Measurements from ENCODE around the gene S100A3. TPM values are rescaled to one million over a fixed set of nuclear protein-coding genes. Genes with fewer than 3 reads are reported as not detected.
"Not testable (repeated sequence)": the region's sequence is repeated elsewhere in the genome, so short reads cannot be mapped to it uniquely, and the experiment has no call there.

S100A3 gene
- total RNA-seq, 3 donors from 2014 or later = 0.44 to 2.6 (median 2.2) TPM

DNA sequence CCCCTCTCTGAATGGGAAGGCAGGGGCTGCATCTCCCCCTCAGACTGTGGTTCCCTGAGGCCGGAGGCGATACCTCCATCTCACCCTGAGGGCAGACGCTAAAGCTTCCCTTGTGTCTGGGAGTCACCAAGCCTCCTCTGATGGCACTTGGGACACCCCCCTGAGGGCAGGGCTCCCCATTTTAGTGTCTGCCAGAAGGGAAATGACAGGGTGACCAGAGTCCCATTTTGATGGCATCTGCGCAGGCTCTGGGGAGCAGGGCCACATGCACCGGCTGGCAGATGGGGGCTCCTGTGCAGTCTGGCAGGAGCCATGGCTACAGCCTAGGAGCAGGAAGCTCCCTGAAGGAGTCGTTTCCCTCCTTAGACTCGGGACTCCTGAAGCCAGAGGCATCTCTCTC lies 14.9 kb upstream of the S100A3 start:
- no peaks in the 10 kb centered on the region for H3K27me3 ChIP-seq
- H3K27ac ChIP-seq = peak overlapping the region in 1 of 2 donors; percentile 38
- H3K36me3 ChIP-seq = no peaks in the 10 kb centered on the region
- TF ChIP-seq, protein P1, sequence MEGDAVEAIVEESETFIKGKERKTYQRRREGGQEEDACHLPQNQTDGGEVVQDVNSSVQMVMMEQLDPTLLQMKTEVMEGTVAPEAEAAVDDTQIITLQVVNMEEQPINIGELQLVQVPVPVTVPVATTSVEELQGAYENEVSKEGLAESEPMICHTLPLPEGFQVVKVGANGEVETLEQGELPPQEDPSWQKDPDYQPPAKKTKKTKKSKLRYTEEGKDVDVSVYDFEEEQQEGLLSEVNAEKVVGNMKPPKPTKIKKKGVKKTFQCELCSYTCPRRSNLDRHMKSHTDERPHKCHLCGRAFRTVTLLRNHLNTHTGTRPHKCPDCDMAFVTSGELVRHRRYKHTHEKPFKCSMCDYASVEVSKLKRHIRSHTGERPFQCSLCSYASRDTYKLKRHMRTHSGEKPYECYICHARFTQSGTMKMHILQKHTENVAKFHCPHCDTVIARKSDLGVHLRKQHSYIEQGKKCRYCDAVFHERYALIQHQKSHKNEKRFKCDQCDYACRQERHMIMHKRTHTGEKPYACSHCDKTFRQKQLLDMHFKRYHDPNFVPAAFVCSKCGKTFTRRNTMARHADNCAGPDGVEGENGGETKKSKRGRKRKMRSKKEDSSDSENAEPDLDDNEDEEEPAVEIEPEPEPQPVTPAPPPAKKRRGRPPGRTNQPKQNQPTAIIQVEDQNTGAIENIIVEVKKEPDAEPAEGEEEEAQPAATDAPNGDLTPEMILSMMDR (IDR thresholded peaks at IDR 0.05) = no peak
- TF ChIP-seq POLR2A (IDR thresholded peaks at IDR 0.05) (no peak), POLR2AphosphoS5 (IDR thresholded peaks at IDR 0.05) (no peak)
- H3K9me3 ChIP-seq = no peaks in the 10 kb centered on the region
- intact Hi-C loops (cut with DNase I; ENCODE audit: low total_unique reads) = loop anchor here (2.0 kb wide), 1 partner anchor 33 kb away; no protein-coding TSS in a partner anchor
- H3K4me3 ChIP-seq = no peak overlapping the region
- H3K4me1 ChIP-seq = peaks cover 11 to 25% of the 10 kb centered on the region in 2 donors
- no peak for DNase-seq (ENCODE audit: low spot score in 2 of 2)

DNA sequence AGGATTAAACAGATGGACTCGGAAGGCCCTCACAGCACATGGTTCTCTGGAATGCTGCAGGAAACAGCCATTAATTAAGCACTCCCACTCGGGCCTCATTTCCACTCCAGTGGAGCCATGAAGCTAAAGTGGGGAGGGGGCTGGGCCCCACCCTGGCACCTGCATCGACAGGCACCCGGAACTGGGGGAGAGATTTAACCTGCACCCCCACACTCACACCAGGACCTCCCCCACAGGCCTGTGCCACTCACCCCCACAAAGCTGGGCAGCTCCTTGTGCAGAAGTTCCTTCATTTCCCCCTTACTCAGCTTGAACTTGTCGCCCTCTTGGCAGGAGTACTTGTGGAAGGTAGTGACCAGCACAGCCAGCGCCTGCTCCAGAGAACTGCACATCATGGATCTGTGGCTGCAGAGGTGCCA lies 14.4 kb upstream of the S100A3 start:
- Histone ChIP-seq H3K27me3 (no peaks in the 10 kb centered on the region), H3K4me1 (peaks cover 11 to 25% of the 10 kb centered on the region in 2 donors), H3K4me3 (no peak overlapping the region), H3K36me3 (no peaks in the 10 kb centered on the region), H3K27ac (no peak overlapping the region), H3K9me3 (no peaks in the 10 kb centered on the region)
- no peak for DNase-seq (ENCODE audit: low spot score in 2 of 2)
- intact Hi-C loops (cut with DNase I; ENCODE audit: low total_unique reads) = no loop called here
- TF ChIP-seq POLR2A (IDR thresholded peaks at IDR 0.05) (no peak), POLR2AphosphoS5 (IDR thresholded peaks at IDR 0.05) (no peak)
- TF ChIP-seq, protein P1 (IDR thresholded peaks at IDR 0.05) = no peak

DNA sequence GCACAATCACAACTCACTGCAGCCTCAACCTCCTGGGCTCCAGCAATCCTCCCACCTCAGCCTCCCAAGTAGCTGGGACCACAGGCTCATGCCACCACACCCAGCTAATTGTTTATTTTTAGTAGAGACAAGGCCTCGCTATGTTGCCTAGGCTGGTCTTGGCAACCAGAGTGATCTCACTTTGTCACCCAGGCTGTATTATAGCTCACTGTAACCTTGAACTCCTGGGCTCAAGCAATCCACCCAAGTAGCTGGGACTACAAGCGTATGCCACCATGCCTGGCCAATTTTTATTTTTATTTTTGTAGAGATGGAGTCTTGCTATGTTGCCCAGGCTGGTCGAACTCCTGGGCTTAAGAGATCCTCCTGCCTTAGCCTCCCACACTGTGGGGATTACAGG lies 13.0 kb upstream of the S100A3 start:
- H3K9me3 ChIP-seq; H3K27me3 ChIP-seq; H3K27ac ChIP-seq; intact Hi-C loops (cut with DNase I; ENCODE audit: low total_unique reads); H3K36me3 ChIP-seq; DNase-seq (ENCODE audit: low spot score in 2 of 2); H3K4me3 ChIP-seq: not testable (repeated sequence)
- peaks cover 11 to 12% of the 10 kb centered on the region in 2 donors for H3K4me1 ChIP-seq

DNA sequence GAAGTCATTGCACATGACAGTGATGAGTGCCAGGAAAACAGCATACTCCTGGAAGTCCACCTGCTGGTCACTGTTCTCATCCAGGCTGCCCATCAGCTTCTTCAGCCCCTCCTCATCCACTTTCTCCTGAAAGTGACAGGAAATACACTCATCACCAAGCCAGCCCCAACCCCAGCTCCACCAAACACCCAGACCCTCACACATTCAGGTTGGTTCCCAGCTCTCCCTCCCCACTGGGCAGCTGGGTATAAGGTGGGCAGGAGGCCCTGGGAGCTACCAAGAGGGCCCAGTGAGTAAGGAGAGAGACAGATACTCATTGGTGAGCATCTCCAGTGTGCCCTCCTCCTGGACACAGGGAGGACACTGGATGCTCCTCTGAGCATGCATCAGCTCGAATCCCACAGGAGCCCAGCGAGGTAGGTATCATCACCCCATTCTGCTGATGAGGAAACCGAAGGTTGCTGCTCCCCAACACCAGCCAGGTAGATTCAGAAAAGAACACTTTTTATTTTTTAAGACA lies 12.5 kb upstream of the S100A3 start:
- no peak overlapping the region for H3K27ac ChIP-seq
- peaks cover 8 to 11% of the 10 kb centered on the region in 2 donors for H3K4me1 ChIP-seq
- intact Hi-C loops (cut with DNase I; ENCODE audit: low total_unique reads) = no loop called here
- TF ChIP-seq POLR2A (IDR thresholded peaks at IDR 0.05) = no peak
- TF ChIP-seq, protein P1 (IDR thresholded peaks at IDR 0.05) = no peak
- TF ChIP-seq POLR2AphosphoS5 (IDR thresholded peaks at IDR 0.05) = no peak
- no peaks in the 10 kb centered on the region for H3K9me3 ChIP-seq
- H3K4me3 ChIP-seq = no peak overlapping the region
- DNase-seq (ENCODE audit: low spot score in 2 of 2) = no peak
- no peaks in the 10 kb centered on the region for H3K36me3 ChIP-seq
- no peaks in the 10 kb centered on the region for H3K27me3 ChIP-seq

DNA sequence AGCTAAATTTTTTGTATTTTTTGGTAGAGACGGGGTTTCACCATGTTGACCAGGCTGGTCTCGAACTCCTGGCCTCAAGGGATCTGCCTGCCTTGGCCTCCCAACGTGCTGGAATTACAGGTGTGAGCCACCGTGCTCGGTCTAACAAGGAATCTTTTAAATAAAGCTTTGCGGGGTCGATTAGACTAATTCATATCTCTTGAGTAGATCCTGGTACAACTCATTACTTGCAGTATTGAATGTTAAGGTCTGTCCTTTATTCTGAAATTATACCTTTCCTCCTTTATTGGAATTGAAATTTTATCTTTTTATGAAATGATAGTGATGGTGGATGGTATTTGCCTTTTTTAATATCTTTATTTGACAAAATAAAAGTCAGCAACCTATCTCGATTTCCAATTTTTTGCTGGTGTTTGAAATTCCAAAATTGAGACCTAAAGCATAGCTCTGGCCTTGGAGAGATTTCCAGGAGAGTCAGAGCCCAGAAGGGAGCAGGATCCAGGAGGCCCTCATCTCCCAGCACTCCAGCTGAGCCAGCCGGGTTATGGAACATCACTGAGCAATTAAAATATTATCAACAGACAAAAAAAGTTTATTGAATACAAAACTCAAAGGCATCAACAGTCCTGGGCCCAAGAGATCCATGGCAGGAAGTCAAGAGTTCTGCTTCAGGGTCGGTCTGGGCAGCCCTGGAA lies 11.9 kb upstream of the S100A3 start:
- Histone ChIP-seq H3K27ac (no peak overlapping the region), H3K9me3 (no peaks in the 10 kb centered on the region), H3K36me3 (no peaks in the 10 kb centered on the region), H3K27me3 (no peaks in the 10 kb centered on the region), H3K4me3 (no peak overlapping the region), H3K4me1 (peaks cover 7% of the 10 kb centered on the region in 2 donors)
- DNase-seq (ENCODE audit: low spot score in 2 of 2) = no peak
- intact Hi-C loops (cut with DNase I; ENCODE audit: low total_unique reads) = no loop called here
- TF ChIP-seq POLR2AphosphoS5 (IDR thresholded peaks at IDR 0.05) = no peak
- TF ChIP-seq, protein P1 (IDR thresholded peaks at IDR 0.05) = no peak
- TF ChIP-seq POLR2A (IDR thresholded peaks at IDR 0.05) = no peak

Data from breast epithelium (tissue), 4 donors.